KMS-11 (cell line): Measurements from ENCODE around the gene ZNF385D.
"Not testable (repeated sequence)": the region's sequence is repeated elsewhere in the genome, so short reads cannot be mapped to it uniquely, and the experiment has no call there.

Experiments used
- H2AFZ ChIP-seq: fragments of 200-600 bp; sonication (generic); 2 replicates; pipeline ENCODE4 v1.6.1; 2016; ENCODE audit warnings: antibody characterized with exemption, mixed run types, low read depth
- H3K27ac ChIP-seq: fragments of 200-600 bp; sonication (generic); 2 replicates; pipeline ENCODE4 v1.6.1; 2016; ENCODE audit warnings: mild to moderate bottlenecking, mixed run types
- H3K27me3 ChIP-seq: fragments of 200-600 bp; sonication (generic); 2 replicates; pipeline ENCODE4 v1.6.1; 2017; ENCODE audit warnings: mild to moderate bottlenecking, low read depth, mixed run types, moderate library complexity; ENCODE audit not compliant: insufficient read depth
- H3K36me3 ChIP-seq: fragments of 200-600 bp; sonication (generic); 2 replicates; pipeline ENCODE4 v1.6.1; 2017; ENCODE audit warnings: mild to moderate bottlenecking, mixed run types; ENCODE audit not compliant: insufficient read depth
- H3K4me1 ChIP-seq: fragments of 200-600 bp; sonication (generic); 2 replicates; pipeline ENCODE4 v1.6.1; 2016; ENCODE audit warnings: mild to moderate bottlenecking, low read depth, mixed run types; ENCODE audit not compliant: poor library complexity, severe bottlenecking
- H3K4me2 ChIP-seq: fragments of 200-600 bp; sonication (generic); 2 replicates; pipeline ENCODE4 v1.7.0; 2016; ENCODE audit warnings: mild to moderate bottlenecking, mixed run types
- H3K4me3 ChIP-seq: fragments of 200-600 bp; sonication (generic); IDR thresholded peaks from 2 replicates; pipeline ENCODE4 v1.6.1; 2017; ENCODE audit warnings: low read depth, low read length, mixed read lengths; ENCODE audit not compliant: insufficient read depth
- H3K79me2 ChIP-seq: fragments of 200-600 bp; sonication (generic); 2 replicates; pipeline ENCODE4 v1.6.1; 2016; ENCODE audit warnings: low read depth, mixed run types; ENCODE audit not compliant: insufficient read depth
- H3K9ac ChIP-seq: fragments of 200-600 bp; sonication (generic); 2 replicates; pipeline ENCODE4 v1.6.1; 2016; ENCODE audit warnings: mild to moderate bottlenecking, mixed run types
- H4K20me1 ChIP-seq: fragments of 200-600 bp; sonication (generic); 2 replicates; pipeline ENCODE4 v1.6.1; 2016; ENCODE audit warnings: mild to moderate bottlenecking, mixed run types; ENCODE audit not compliant: insufficient read depth
- TF ChIP-seq, protein P1 (sequence below): fragments of 200-600 bp; sonication (generic); conservative IDR thresholded peaks from 2 replicates; pipeline ENCODE4 v1.6.1; 2017; ENCODE audit warnings: low read depth, mild to moderate bottlenecking, antibody characterized with exemption, low read length, moderate library complexity, mixed read lengths

ZNF385D gene

GRCh38 chr3:21390856-21391255, 360.2 kb downstream of the ZNF385D start:
- Histone ChIP-seq H3K4me1 (no peaks in the 10 kb centered on the region), H3K36me3 (no peaks in the 10 kb centered on the region), H3K9ac (no peak overlapping the region), H4K20me1 (no peaks in the 10 kb centered on the region), H3K79me2 (no peaks in the 10 kb centered on the region), H3K27me3 (no peaks in the 10 kb centered on the region), H3K4me3 (no peak overlapping the region), H2AFZ (no peak overlapping the region), H3K4me2 (no peak overlapping the region), H3K27ac (no peak overlapping the region)
- TF ChIP-seq, protein P1, sequence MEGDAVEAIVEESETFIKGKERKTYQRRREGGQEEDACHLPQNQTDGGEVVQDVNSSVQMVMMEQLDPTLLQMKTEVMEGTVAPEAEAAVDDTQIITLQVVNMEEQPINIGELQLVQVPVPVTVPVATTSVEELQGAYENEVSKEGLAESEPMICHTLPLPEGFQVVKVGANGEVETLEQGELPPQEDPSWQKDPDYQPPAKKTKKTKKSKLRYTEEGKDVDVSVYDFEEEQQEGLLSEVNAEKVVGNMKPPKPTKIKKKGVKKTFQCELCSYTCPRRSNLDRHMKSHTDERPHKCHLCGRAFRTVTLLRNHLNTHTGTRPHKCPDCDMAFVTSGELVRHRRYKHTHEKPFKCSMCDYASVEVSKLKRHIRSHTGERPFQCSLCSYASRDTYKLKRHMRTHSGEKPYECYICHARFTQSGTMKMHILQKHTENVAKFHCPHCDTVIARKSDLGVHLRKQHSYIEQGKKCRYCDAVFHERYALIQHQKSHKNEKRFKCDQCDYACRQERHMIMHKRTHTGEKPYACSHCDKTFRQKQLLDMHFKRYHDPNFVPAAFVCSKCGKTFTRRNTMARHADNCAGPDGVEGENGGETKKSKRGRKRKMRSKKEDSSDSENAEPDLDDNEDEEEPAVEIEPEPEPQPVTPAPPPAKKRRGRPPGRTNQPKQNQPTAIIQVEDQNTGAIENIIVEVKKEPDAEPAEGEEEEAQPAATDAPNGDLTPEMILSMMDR: no peak

DNA sequence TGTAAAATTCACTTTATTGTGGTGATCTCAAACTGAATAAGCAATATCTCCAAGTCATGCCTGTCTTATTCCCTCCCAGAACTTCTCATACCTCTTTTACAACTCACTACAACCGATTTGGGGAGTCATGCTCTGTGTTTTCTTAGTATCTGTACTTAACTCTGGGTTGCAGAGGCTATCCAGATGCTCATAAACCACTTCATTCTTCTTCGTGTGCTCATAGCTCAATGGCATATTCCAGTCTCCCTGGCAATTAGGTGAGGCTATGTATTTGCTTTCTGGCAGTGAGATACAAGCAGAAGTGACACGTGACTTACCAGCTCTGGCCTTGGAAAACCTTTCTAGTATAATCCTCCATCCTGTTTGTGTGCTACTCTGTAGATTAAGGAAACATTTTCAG, 360.9 kb downstream of the ZNF385D start:
- TF ChIP-seq, protein P1: no peak

DNA sequence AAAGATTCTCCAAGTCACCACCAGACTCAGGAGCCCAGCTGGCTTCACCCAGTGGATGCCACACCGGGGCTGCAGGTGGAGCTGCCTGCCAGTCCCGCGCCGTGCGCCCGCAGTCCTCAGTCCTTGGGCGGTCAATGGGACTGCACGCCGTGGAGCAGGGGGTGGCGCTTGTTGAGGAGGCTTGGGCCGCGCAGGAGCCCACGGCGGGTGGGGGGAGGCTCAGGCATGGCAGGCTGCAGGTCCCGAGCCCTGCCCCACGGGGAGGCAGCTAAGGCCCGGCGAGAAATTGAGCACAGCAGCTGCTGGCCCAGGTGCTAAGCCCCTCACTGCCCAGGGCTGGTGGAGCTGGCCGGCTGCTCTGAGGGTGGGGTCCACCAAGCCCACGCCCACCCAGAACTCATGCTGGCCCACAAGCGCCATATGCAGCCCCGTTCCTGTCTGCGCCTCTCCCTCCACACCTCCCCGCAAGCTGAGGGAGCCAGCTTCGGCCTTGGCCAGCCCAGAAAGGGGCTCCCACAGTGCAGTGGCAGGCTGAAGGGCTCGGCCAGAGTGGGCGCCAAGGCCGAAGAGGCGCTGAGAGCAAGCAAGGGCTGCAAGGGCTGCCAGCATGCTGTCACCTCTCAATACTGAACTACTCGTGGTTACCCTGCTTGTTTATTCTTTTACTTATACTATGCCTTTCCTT, 363.7 kb downstream of the ZNF385D start:
- H4K20me1 ChIP-seq, H3K4me3 ChIP-seq, H3K27me3 ChIP-seq, H3K9ac ChIP-seq, H2AFZ ChIP-seq, H3K79me2 ChIP-seq, H3K36me3 ChIP-seq, H3K4me1 ChIP-seq, H3K4me2 ChIP-seq, H3K27ac ChIP-seq: not testable (repeated sequence)

More for the DNA sequence above, 360.9 kb downstream of the ZNF385D start:
- Histone ChIP-seq H3K27ac (no peak overlapping the region), H3K79me2 (no peaks in the 10 kb centered on the region), H2AFZ (no peak overlapping the region), H4K20me1 (no peaks in the 10 kb centered on the region), H3K4me2 (no peak overlapping the region), H3K36me3 (no peaks in the 10 kb centered on the region), H3K27me3 (no peaks in the 10 kb centered on the region), H3K4me3 (no peak overlapping the region), H3K9ac (no peak overlapping the region), H3K4me1 (no peaks in the 10 kb centered on the region)

- H3K9ac ChIP-seq, H3K4me1 ChIP-seq: not testable (repeated sequence)
These were observed 373.0 kb downstream of the ZNF385D start for GRCh38 chr3:21378036-21378435.

DNA sequence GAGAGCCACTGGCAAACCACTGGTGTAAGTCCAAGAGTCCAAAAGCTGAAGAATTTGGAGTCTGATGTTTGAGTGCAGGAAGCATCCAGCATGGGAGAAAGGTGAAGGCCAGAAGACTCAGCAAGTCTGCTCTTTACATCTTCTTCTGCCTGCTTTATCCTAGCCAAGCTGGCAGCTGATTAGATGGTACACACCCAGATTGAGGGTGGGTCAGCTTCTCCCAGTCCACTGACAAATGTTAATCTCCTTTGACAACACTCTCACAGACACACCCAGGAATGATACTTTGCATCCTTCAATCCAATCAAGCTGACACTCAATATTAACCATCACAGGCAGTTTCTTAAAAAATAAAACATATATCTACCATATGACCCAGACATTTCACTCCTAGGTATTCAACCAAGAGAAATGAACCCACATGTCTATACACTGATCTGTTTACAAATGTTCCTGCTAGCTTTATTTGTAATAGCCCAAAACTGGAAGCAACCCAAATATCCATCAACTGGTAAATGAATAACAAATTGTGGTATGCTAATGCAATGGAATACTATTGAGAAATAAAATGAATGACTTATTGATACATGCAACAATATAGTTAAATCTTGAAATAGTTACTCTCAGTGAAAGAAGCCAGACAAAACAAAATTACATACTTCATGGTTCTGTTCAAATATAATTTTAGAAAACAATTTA, 373.8 kb downstream of the ZNF385D start:
- no peaks in the 10 kb centered on the region for H3K27me3 ChIP-seq
- no peaks in the 10 kb centered on the region for H3K4me1 ChIP-seq
- H2AFZ ChIP-seq: no peak overlapping the region
- H3K36me3 ChIP-seq: no peaks in the 10 kb centered on the region
- no peak overlapping the region for H3K4me2 ChIP-seq
- TF ChIP-seq, protein P1: no peak
- no peak overlapping the region for H3K4me3 ChIP-seq
- H4K20me1 ChIP-seq: no peaks in the 10 kb centered on the region
- H3K79me2 ChIP-seq: no peaks in the 10 kb centered on the region
- no peak overlapping the region for H3K27ac ChIP-seq
- no peak overlapping the region for H3K9ac ChIP-seq

More at GRCh38 chr3:21378036-21378435, 373.0 kb downstream of the ZNF385D start:
- H3K4me2 ChIP-seq, H4K20me1 ChIP-seq, H3K27ac ChIP-seq, H3K27me3 ChIP-seq, H3K4me3 ChIP-seq, H2AFZ ChIP-seq, H3K36me3 ChIP-seq, H3K79me2 ChIP-seq: not testable (repeated sequence)
